ENCODE measurements around the gene BARX2.

The BARX2 gene

GRCh38 chr11:129453293-129453721 is 77.7 kb downstream of the BARX2 start:
- POLR2A ChIA-PET: no interaction called here
- peaks cover 8% of the 10 kb centered on the region for H3K4me1 ChIP-seq (ENCODE audit: control insufficient read depth, insufficient read depth, low read length)
- H3K4me3 ChIP-seq (ENCODE audit: low read depth, low read length): no peak overlapping the region
- no peaks in the 10 kb centered on the region for H3K9me3 ChIP-seq (ENCODE audit: control insufficient read depth, insufficient read depth, low read depth, low read length)
- no peaks in the 10 kb centered on the region for H3K36me3 ChIP-seq (ENCODE audit: control insufficient read depth in 2 of 2, insufficient read depth in 1 of 2, low read length in 2 of 2)
- no peak for TF ChIP-seq MEIS1 (CRISPR knock-in tag; IDR thresholded peaks at IDR 0.05; ENCODE audit: borderline replicate concordance)
- no peak for TF ChIP-seq ZNF561 (tag by site-specific recombination; IDR thresholded peaks at IDR 0.05; ENCODE audit: borderline replicate concordance)
- TF ChIP-seq ZNF777 (tag by site-specific recombination; IDR thresholded peaks at IDR 0.05; ENCODE audit: borderline replicate concordance): no peak
- TF ChIP-seq ZSCAN16 (tag by site-specific recombination; IDR thresholded peaks at IDR 0.05): no peak
- TF ChIP-seq ZNF433 (tag by site-specific recombination; IDR thresholded peaks at IDR 0.05; ENCODE audit: low read depth): no peak
- no peak for TF ChIP-seq ZNF174 (tag by site-specific recombination; IDR thresholded peaks at IDR 0.05)
- no peak for TF ChIP-seq ZNF837 (tag by site-specific recombination; IDR thresholded peaks at IDR 0.05)
- TF ChIP-seq ZNF558 (tag by site-specific recombination; IDR thresholded peaks at IDR 0.05): no peak
- TF ChIP-seq ZNF341 (tag by site-specific recombination; IDR thresholded peaks at IDR 0.05; ENCODE audit: low read depth): no peak
- TF ChIP-seq ZNF510 (tag by site-specific recombination; IDR thresholded peaks at IDR 0.05; ENCODE audit: insufficient replicate concordance): no peak
- no peak for TF ChIP-seq ZNF48 (tag by site-specific recombination; IDR thresholded peaks at IDR 0.05)
- H3K27ac ChIP-seq (ENCODE audit: extremely low read depth, low read depth, low read length): no peak overlapping the region
- CTCF ChIA-PET: no interaction called here

- ChIA-PET POLR2A (no interaction called here), CTCF (interaction anchor here (0.6 kb wide), 1 partner anchor 495 kb away, joined by 3 read pairs; no protein-coding TSS in a partner anchor)
- Histone ChIP-seq H3K27ac (ENCODE audit: extremely low read depth, low read depth, low read length) (no peak overlapping the region), H3K4me3 (ENCODE audit: low read depth, low read length) (no peak overlapping the region), H3K36me3 (ENCODE audit: control insufficient read depth in 2 of 2, insufficient read depth in 1 of 2, low read length in 2 of 2) (no peaks in the 10 kb centered on the region), H3K4me1 (ENCODE audit: control insufficient read depth, insufficient read depth, low read length) (peaks cover 13% of the 10 kb centered on the region), H3K9me3 (ENCODE audit: control insufficient read depth, insufficient read depth, low read depth, low read length) (no peaks in the 10 kb centered on the region)
- TF ChIP-seq REST (tag by site-specific recombination; IDR thresholded peaks at IDR 0.05): no peak
- TF ChIP-seq ZNF2 (tag by site-specific recombination; IDR thresholded peaks at IDR 0.05): no peak
- no peak for TF ChIP-seq RBAK (tag by site-specific recombination; IDR thresholded peaks at IDR 0.05)
- no peak for TF ChIP-seq SP2 (tag by site-specific recombination; IDR thresholded peaks at IDR 0.05)
- TF ChIP-seq ZNF280D (tag by site-specific recombination; IDR thresholded peaks at IDR 0.05): no peak
- no peak for TF ChIP-seq ZNF571 (tag by site-specific recombination; IDR thresholded peaks at IDR 0.05)
- no peak for TF ChIP-seq ZNF610 (tag by site-specific recombination; IDR thresholded peaks at IDR 0.05; ENCODE audit: borderline replicate concordance)
- no peak for TF ChIP-seq ZNF558 (tag by site-specific recombination; IDR thresholded peaks at IDR 0.05)
- no peak for TF ChIP-seq ZNF791 (tag by site-specific recombination; IDR thresholded peaks at IDR 0.05)
- TF ChIP-seq SETDB1 (IDR thresholded peaks at IDR 0.05; ENCODE audit: insufficient read length, low read length): no peak
- no peak for TF ChIP-seq ATF2 (tag by site-specific recombination; IDR thresholded peaks at IDR 0.05; ENCODE audit: low read depth)
- TF ChIP-seq ZNF24 (tag by site-specific recombination; IDR thresholded peaks at IDR 0.05): no peak
- TF ChIP-seq ZNF544 (tag by site-specific recombination; IDR thresholded peaks at IDR 0.05): no peak
- TF ChIP-seq ZBTB44 (tag by site-specific recombination; IDR thresholded peaks at IDR 0.05): no peak
- TF ChIP-seq SP7 (tag by site-specific recombination; IDR thresholded peaks at IDR 0.05): no peak
- TF ChIP-seq ZBTB7A (tag by site-specific recombination; IDR thresholded peaks at IDR 0.05; ENCODE audit: low read depth): no peak
- TF ChIP-seq ZNF654 (tag by site-specific recombination; IDR thresholded peaks at IDR 0.05; ENCODE audit: low read depth): no peak
- no peak for TF ChIP-seq ZNF561 (tag by site-specific recombination; IDR thresholded peaks at IDR 0.05; ENCODE audit: borderline replicate concordance)
Measured at GRCh38 chr11:129455101-129455500, 79.5 kb downstream of the BARX2 start.

All from HEK293 (cell line).